Measurements from ENCODE around the gene NAT9.

NAT9 gene

GRCh38 chr17:74779948-74780400 lies 3.8 kb upstream of the NAT9 start:
- DNase-seq (ENCODE audit: low spot score): peak; percentile 74

- no peak for DNase-seq (ENCODE audit: low spot score)
Observed at GRCh38 chr17:74779501-74779900, 3.4 kb upstream of the NAT9 start.

GRCh38 chr17:74778960-74779359 lies 2.8 kb upstream of the NAT9 start:
- no peak for DNase-seq (ENCODE audit: low spot score)

- DNase-seq (ENCODE audit: low spot score): no peak
Observed at GRCh38 chr17:74777901-74778515, 1.9 kb upstream of the NAT9 start.

GRCh38 chr17:74776990-74777389 lies 845 bp upstream of the NAT9 start:
- DNase-seq (ENCODE audit: low spot score): no peak

GRCh38 chr17:74775409-74776043 lies 619 bp downstream of the NAT9 start:
- DNase-seq (ENCODE audit: low spot score): no peak

GRCh38 chr17:74773871-74774286 lies 2.3 kb downstream of the NAT9 start:
- no peak for DNase-seq (ENCODE audit: low spot score)

- no peak for DNase-seq (ENCODE audit: low spot score)
Observed at GRCh38 chr17:74773414-74773813, 2.7 kb downstream of the NAT9 start.

GRCh38 chr17:74772053-74772452 lies 4.1 kb downstream of the NAT9 start:
- DNase-seq (ENCODE audit: low spot score): no peak

GRCh38 chr17:74771319-74771914 lies 4.7 kb downstream of the NAT9 start:
- no peak for DNase-seq (ENCODE audit: low spot score)

GRCh38 chr17:74770498-74771318 lies 5.4 kb downstream of the NAT9 start:
- DNase-seq (ENCODE audit: low spot score): peak; percentile 80

GRCh38 chr17:74769856-74770497 lies 6.2 kb downstream of the NAT9 start:
- no peak for DNase-seq (ENCODE audit: low spot score)

- DNase-seq (ENCODE audit: low spot score): no peak
Observed at GRCh38 chr17:74769266-74769855, 6.8 kb downstream of the NAT9 start.

GRCh38 chr17:74768763-74769114 lies 7.4 kb downstream of the NAT9 start:
- DNase-seq (ENCODE audit: low spot score): no peak

GRCh38 chr17:74768069-74768762 lies 7.9 kb downstream of the NAT9 start:
- DNase-seq (ENCODE audit: low spot score): no peak

- DNase-seq (ENCODE audit: low spot score): no peak
Observed at GRCh38 chr17:74767111-74767516, 9.0 kb downstream of the NAT9 start.

- DNase-seq (ENCODE audit: low spot score): no peak
Observed at GRCh38 chr17:74766413-74766812, 9.7 kb downstream of the NAT9 start.

- DNase-seq (ENCODE audit: low spot score): no peak
Observed at GRCh38 chr17:74764751-74765286, 11.3 kb downstream of the NAT9 start.

- DNase-seq (ENCODE audit: low spot score): no peak
Observed at GRCh38 chr17:74763565-74764387, 12.4 kb downstream of the NAT9 start.

GRCh38 chr17:74761931-74762330 lies 14.2 kb downstream of the NAT9 start:
- no peak for DNase-seq (ENCODE audit: low spot score)
